ENCODE measurements around the gene FAM72B.
"Not testable (repeated sequence)": the region's sequence is repeated elsewhere in the genome, so short reads cannot be mapped to it uniquely, and the experiment has no call there.

Gene FAM72B

GRCh38 chr1:121184290-121185127, at the start of gene FAM72B, which contains the start of gene SRGAP2C:
Gene FAM72B, minus strand, starts transcription at chr1:121184340. Its CDS starts 851 bp downstream, at chr1:121183489.
Gene SRGAP2C, plus strand, starts transcription at chr1:121184975. Its CDS starts 2,472 bp downstream, at chr1:121187447.
- DNase-seq (ENCODE audit: low read depth): peak; percentile 99
- peak within 1 kb of the TSS; percentile 49 for H3K4me3 ChIP-seq (replicated peaks; ENCODE audit: low read depth, low read length)

GRCh38 chr1:121232445-121233125, 48.4 kb upstream of the FAM72B start:
- H3K4me3 ChIP-seq (replicated peaks; ENCODE audit: low read depth, low read length); DNase-seq (ENCODE audit: low read depth): not testable (repeated sequence)

DNA sequence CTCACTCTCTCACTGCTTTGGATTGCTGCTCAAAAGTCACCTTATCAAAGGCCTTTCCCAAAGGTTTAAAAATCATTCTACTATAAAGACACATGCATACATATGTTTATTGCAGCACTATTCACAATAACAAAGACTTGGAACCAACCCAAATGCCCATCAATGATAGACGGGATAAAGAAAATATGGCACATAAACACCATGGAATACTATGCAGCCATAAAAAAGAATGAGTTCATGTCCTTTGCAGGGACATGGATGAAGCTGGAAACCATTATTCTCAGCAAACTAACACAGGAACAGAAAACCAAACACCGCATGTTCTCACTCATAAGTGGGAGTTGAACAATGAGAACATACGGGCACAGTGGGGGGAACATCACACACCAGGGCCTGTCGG, 46.5 kb upstream of the FAM72B start:
- H3K4me3 ChIP-seq (replicated peaks; ENCODE audit: low read depth, low read length); DNase-seq (ENCODE audit: low read depth): not testable (repeated sequence)

GRCh38 chr1:121227544-121228330, 43.6 kb upstream of the FAM72B start:
- H3K4me3 ChIP-seq (replicated peaks; ENCODE audit: low read depth, low read length); DNase-seq (ENCODE audit: low read depth): not testable (repeated sequence)

GRCh38 chr1:121226925-121227324, 42.8 kb upstream of the FAM72B start:
- H3K4me3 ChIP-seq (replicated peaks; ENCODE audit: low read depth, low read length); DNase-seq (ENCODE audit: low read depth): not testable (repeated sequence)

DNA sequence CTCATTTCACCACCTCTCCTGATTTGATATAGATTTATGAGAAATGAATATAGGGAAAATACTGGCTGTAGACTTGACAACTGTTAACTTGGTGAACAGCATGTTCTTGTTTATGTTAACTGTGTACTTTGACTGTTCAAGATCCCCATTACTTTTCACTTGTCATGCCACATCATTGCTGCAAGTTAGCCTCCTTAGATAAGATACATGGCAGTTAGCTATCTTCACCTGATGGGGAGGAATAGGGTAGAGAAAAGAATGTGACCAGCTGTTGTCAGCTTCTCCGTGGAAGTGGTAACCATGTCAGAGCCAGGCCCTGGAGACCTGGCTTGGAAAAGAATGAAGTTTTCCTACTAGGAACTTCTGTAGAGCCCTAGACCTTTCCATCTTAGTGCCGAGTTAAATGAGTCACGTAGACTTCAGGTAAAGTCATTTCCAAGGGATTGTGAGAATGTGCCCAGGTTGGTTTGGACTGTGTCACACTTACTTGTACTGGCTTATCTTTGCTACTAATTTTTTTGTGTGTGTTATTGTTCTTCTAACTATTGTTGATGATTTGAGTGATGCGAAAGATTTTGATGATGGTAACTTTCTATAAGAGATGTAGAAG, 42.3 kb upstream of the FAM72B start:
- DNase-seq (ENCODE audit: low read depth); H3K4me3 ChIP-seq (replicated peaks; ENCODE audit: low read depth, low read length): not testable (repeated sequence)

DNA sequence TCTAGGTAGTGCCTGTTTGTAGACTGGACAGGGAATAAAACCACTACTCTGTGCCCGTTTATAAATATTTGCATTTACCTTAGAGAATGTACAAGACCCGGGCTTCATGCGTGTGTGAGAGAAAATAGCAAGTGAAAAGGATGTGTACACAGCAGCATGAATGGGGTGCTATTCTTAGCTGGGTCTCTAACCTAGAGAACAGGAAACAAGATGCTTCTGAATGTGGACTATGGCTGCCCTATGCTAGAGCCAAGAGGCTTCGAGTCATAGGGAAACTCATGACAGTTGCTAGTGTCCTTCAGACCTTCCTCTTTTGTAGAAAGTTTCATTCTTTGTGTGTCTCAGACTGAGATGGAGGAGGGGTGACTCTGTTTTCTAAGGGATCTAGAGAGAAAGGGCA, 40.6 kb upstream of the FAM72B start:
- H3K4me3 ChIP-seq (replicated peaks; ENCODE audit: low read depth, low read length); DNase-seq (ENCODE audit: low read depth): not testable (repeated sequence)

DNA sequence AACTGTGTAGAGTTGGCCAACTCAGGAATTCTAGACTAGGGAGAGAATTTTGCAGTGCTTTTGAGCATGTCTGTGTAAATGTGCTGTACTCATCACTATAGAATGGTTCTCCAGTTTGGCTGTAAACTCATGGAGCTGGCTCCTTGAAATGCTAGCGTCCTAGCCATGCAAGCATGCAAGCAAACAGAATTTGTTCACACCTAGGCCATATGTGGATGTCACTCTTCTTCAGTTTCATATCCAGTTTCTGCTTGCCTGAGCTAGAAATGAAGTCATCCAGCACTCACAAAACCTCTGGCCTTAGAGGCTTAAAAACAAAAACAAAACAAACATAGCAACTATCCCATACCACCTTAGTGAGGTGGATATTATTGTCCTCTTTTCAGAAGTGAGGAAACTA, 37.6 kb upstream of the FAM72B start:
- DNase-seq (ENCODE audit: low read depth); H3K4me3 ChIP-seq (replicated peaks; ENCODE audit: low read depth, low read length): not testable (repeated sequence)

DNA sequence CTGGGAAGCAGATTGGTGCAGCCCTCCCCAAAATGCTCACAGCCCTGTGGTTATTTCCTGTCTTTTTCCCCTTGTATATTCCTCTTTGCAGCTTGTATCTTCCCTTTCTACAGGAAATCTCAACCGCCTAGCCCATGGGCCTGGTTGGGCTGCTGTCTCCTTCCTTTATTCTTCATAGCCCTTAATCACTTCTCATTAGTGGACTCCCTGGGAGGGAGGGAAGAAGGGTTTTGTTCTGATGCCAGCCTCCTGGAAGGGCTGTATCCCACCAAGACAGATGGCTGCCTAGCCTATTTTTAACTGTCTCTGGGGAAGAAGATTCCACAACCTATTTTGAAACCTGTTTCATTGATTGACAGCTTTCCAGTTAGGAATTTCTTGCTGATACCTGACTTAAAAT, 32.5 kb upstream of the FAM72B start:
- DNase-seq (ENCODE audit: low read depth); H3K4me3 ChIP-seq (replicated peaks; ENCODE audit: low read depth, low read length): not testable (repeated sequence)

DNA sequence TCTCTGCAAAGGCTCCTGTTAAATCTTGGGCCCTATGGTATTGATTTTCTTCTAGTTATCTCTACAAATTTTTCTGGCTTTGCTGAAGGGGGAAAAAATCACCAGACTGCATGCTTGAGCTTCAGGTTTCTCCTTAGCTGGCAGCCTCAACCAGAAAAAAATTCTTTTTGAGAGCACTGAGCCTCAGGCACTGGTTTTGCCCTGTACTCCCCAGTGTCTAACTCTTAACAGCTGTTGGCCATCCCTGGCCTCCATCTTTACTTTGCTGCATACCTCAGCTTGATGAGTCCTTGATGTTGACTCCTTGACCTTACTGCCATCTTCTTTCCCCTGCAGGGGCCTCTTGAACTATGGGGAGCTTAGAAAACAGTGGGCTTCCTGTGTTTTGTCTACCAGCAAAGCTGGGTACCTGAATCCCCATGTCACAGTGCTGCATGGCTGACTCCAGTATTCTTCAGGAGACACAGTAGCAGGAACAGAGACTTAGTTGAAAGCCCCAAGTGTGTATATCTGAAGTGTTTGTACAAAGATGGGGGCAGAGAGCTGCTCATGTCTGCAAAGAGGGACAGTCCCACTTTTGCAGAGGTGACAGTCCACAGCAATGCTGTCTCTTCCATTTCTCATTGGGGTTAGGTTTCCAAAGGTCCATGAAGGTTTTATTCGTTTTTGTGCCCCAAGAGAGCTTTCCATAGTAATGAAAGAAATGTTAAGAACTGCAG, 31.7 kb upstream of the FAM72B start:
- H3K4me3 ChIP-seq (replicated peaks; ENCODE audit: low read depth, low read length); DNase-seq (ENCODE audit: low read depth): not testable (repeated sequence)

GRCh38 chr1:121214544-121215156, 30.5 kb upstream of the FAM72B start:
- DNase-seq (ENCODE audit: low read depth): not testable (repeated sequence)

GRCh38 chr1:121213491-121213890, 29.4 kb upstream of the FAM72B start:
- not testable (repeated sequence) for DNase-seq (ENCODE audit: low read depth); H3K4me3 ChIP-seq (replicated peaks; ENCODE audit: low read depth, low read length)

More at GRCh38 chr1:121214544-121215156, 30.5 kb upstream of the FAM72B start:
- H3K4me3 ChIP-seq (replicated peaks; ENCODE audit: low read depth, low read length): not testable (repeated sequence)

- DNase-seq (ENCODE audit: low read depth); H3K4me3 ChIP-seq (replicated peaks; ENCODE audit: low read depth, low read length): not testable (repeated sequence)
These were observed 26.6 kb upstream of the FAM72B start for GRCh38 chr1:121210778-121211177.

GRCh38 chr1:121208375-121208774, 24.2 kb upstream of the FAM72B start:
- not testable (repeated sequence) for DNase-seq (ENCODE audit: low read depth)

GRCh38 chr1:121207328-121207727, 23.2 kb upstream of the FAM72B start:
- DNase-seq (ENCODE audit: low read depth); H3K4me3 ChIP-seq (replicated peaks; ENCODE audit: low read depth, low read length): not testable (repeated sequence)

More at GRCh38 chr1:121208375-121208774, 24.2 kb upstream of the FAM72B start:
- H3K4me3 ChIP-seq (replicated peaks; ENCODE audit: low read depth, low read length): not testable (repeated sequence)

DNA sequence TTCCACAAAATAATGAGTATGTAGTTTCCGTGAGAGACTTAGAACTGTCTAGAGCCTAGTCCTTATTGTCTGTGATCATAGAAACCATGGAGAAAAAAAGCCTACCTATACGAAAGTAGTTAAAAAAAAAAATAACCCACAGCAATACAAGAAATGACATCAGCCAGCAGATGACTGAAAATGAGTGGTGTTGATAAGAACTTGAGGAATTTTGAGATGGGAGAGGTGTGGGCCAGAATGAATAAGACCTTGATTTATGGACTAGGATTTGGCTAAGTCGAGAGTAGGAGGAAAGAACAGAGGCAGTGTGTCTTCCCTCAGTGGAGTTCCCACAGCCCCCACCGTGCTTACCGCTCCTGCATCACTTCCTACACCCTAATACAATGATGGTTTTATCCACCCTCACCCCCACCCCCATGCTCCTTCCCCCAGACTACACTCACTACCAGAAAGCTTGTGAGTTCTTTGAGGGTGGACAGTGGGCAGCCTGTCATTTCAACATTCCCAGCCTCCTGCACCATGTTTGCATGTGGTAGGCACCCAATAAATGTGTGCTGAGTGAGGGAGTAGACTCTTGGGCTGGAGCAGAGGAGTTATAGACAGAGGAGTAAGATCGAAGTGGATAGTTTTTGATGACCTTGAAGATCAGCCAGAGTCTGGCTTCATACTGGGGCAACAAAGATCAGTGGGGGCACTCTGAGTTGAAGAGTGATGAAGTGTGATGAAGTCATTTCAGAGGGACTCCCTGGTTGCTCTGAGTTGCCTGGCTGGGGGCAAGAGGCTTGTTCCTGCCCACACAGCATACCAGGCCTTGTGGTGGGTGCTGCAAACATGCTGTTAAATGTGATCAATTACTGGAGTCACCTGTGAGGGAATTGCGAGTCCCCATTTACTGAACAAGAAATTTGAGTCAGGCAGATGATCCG, 21.9 kb upstream of the FAM72B start:
- not testable (repeated sequence) for DNase-seq (ENCODE audit: low read depth); H3K4me3 ChIP-seq (replicated peaks; ENCODE audit: low read depth, low read length)
